ENCODE data around the gene MARVELD1.
"Not testable (repeated sequence)": the region's sequence is repeated elsewhere in the genome, so short reads cannot be mapped to it uniquely, and the experiment has no call there.

MARVELD1 gene

GRCh38 chr10:97698072-97698655 lies 15.4 kb upstream of the MARVELD1 start:
- DNase-seq, result not testable (repeated sequence)

- DNase-seq, result peak; percentile 70
Measured at GRCh38 chr10:97701438-97702069, 12.0 kb upstream of the MARVELD1 start.

GRCh38 chr10:97703398-97704067 lies 10.0 kb upstream of the MARVELD1 start:
- DNase-seq, result no peak

GRCh38 chr10:97704341-97704740 lies 9.2 kb upstream of the MARVELD1 start:
- no peak for DNase-seq

GRCh38 chr10:97705006-97705670 lies 8.4 kb upstream of the MARVELD1 start:
- no peak for DNase-seq

- no peak for DNase-seq
Measured at GRCh38 chr10:97707134-97707861, 6.2 kb upstream of the MARVELD1 start.

GRCh38 chr10:97708167-97708566 lies 5.4 kb upstream of the MARVELD1 start:
- no peak for DNase-seq

GRCh38 chr10:97708976-97709946 lies 4.3 kb upstream of the MARVELD1 start:
- DNase-seq, result peak; percentile 37

GRCh38 chr10:97711640-97712572 lies 1.6 kb upstream of the MARVELD1 start:
- DNase-seq, result no peak

GRCh38 chr10:97713826-97714400 lies 383 bp downstream of the MARVELD1 start:
- peak; percentile 77 for DNase-seq

- peak; percentile 39 for DNase-seq
Measured at GRCh38 chr10:97714401-97715258, 1.1 kb downstream of the MARVELD1 start.

- no peak for DNase-seq
Measured at GRCh38 chr10:97715259-97715874, 1.8 kb downstream of the MARVELD1 start.

GRCh38 chr10:97717627-97718026 lies 4.1 kb downstream of the MARVELD1 start:
- DNase-seq, result no peak

GRCh38 chr10:97718178-97718577 lies 4.6 kb downstream of the MARVELD1 start:
- no peak for DNase-seq

- DNase-seq, result no peak
Measured at GRCh38 chr10:97718659-97719142, 5.2 kb downstream of the MARVELD1 start.

- DNase-seq, result no peak
Measured at GRCh38 chr10:97719602-97720001, 6.1 kb downstream of the MARVELD1 start.

GRCh38 chr10:97721871-97722780 lies 8.6 kb downstream of the MARVELD1 start:
- no peak for DNase-seq
